ENCODE results near the gene EPAS1. TPM values are rescaled to one million over a fixed set of nuclear protein-coding genes. Genes with fewer than 3 reads are reported as not detected.

EPAS1 gene
- total RNA-seq, 6 donors from 2014 or later: 440 to 1,878 (median 1,131) TPM

DNA sequence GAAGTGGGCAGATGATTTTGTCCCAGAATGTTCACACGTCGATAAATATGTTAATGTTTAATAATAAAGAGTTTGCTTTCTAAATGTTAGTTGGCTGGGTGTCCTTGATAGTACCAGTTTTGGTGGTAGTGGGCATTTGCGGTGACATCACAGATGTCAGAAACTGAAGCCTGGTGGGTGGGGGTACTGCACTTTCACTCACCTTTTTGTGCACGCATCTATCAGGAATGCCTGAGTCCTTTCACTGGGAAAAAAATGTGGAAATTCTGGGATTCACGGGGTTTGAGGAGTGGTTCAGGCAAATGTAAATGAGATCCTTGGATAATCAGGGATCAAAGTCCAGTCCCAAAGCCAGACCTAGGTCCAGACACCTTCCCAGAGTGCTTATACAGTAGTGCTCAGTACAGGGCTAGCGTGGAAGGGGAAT, 3.2 kb downstream of the EPAS1 start:
- Histone ChIP-seq H3K9me3 (no peaks in the 10 kb centered on the region), H3K4me1 (peaks cover 13 to 50% (median 36%) of the 10 kb centered on the region in 4 donors), H3K4me3 (peak overlapping the region; percentile 65 to 89 (median 82)), H3K27ac (peak overlapping the region; percentile 95 to 99 (median 97)), H3K36me3 (peaks cover 0 to 32% (median 0%) of the 10 kb centered on the region in 4 donors), H3K27me3 (no peaks in the 10 kb centered on the region)
- ATAC-seq (ENCODE audit: low FRiP score in 2 of 2): no peak
- TF ChIP-seq CTCF (IDR thresholded peaks at IDR 0.05) (peak in 4 of 6 experiments; percentile 16 to 37 (median 27)), EP300 (IDR thresholded peaks at IDR 0.05) (no peak)
- DNase-seq: no peak
- 53 to 59% methylated on average over 6 of the region's 6 CpGs for WGBS, 2 donors

DNA sequence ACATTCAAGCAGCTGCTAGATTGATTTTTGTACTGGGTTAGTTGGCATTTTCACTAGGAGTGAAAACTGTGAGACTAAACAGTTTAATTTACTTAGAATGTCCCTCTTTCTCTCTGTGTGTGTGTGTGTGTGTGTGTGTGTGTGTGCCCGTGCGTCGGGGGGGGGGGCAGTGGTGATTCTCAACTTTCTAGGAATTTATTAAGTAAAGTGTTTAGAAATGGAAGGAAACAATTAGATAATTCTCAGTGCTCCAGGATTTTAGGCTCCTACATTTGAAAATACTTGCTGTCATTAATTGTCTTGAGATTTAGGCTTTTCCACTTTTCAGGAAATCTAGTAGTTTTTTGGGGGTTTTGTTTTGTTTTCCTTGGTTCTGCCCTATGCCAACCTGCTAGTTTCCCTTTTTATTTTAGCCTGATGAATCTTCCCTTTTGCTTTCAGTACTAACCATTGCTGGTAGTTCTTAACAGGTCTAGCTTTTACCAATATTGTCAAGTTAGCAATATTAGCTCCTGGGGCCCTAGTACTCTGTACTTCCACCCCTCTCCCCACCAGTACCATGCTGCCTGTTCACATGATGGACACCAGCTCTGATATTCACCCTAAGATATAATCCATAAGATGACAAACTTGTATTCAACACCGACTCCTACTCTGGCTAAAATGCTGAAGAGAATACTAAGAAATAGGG, 4.9 kb downstream of the EPAS1 start:
- Histone ChIP-seq H3K27ac (peak overlapping the region; percentile 95 to 99 (median 97)), H3K27me3 (no peaks in the 10 kb centered on the region), H3K36me3 (peaks cover 0 to 38% (median 1%) of the 10 kb centered on the region in 4 donors), H3K4me1 (peaks cover 31 to 60% (median 50%) of the 10 kb centered on the region in 4 donors), H3K9me3 (no peaks in the 10 kb centered on the region), H3K4me3 (peak overlapping the region in 3 of 4 donors; percentile 65 to 84 (median 80))
- TF ChIP-seq CTCF (IDR thresholded peaks at IDR 0.05) (no peak), POLR2A (IDR thresholded peaks at IDR 0.05) (no peak), POLR2AphosphoS5 (IDR thresholded peaks at IDR 0.05) (no peak), EP300 (IDR thresholded peaks at IDR 0.05) (no peak)
- no peak for DNase-seq
- WGBS, 2 donors: 37 to 39% methylated on average over 4 of the region's 4 CpGs
- no peak for ATAC-seq (ENCODE audit: low FRiP score in 2 of 2)

GRCh38 chr2:46303233-46303632, 6.0 kb downstream of the EPAS1 start:
- H3K27ac ChIP-seq: peak overlapping the region; percentile 95 to 99 (median 97)

GRCh38 chr2:46303822-46304221, 6.6 kb downstream of the EPAS1 start:
- Histone ChIP-seq H3K27me3 (no peaks in the 10 kb centered on the region), H3K27ac (peak overlapping the region; percentile 95 to 99 (median 97)), H3K36me3 (peaks cover 0 to 34% (median 1%) of the 10 kb centered on the region in 4 donors), H3K9me3 (no peaks in the 10 kb centered on the region), H3K4me1 (peaks cover 47 to 77% (median 66%) of the 10 kb centered on the region in 4 donors), H3K4me3 (peak overlapping the region in 3 of 4 donors; percentile 65 to 84 (median 80))
- TF ChIP-seq EP300 (IDR thresholded peaks at IDR 0.05) (no peak), POLR2AphosphoS5 (IDR thresholded peaks at IDR 0.05) (peak in 1 of 2 donors; percentile 11), CTCF (IDR thresholded peaks at IDR 0.05) (no peak)
- DNase-seq (no peak), ATAC-seq (ENCODE audit: low FRiP score in 2 of 2) (no peak)
- WGBS, 2 donors: 48 to 56% methylated on average over 5 of the region's 5 CpGs

More at GRCh38 chr2:46303233-46303632, 6.0 kb downstream of the EPAS1 start:
- Histone ChIP-seq H3K9me3 (no peaks in the 10 kb centered on the region), H3K27me3 (no peaks in the 10 kb centered on the region), H3K36me3 (peaks cover 0 to 40% (median 1%) of the 10 kb centered on the region in 4 donors), H3K4me3 (peak overlapping the region; percentile 5 to 84 (median 72)), H3K4me1 (peaks cover 42 to 71% (median 61%) of the 10 kb centered on the region in 4 donors)
- WGBS, 2 donors: 51 to 58% methylated on average over 3 of the region's 3 CpGs
- TF ChIP-seq CTCF (IDR thresholded peaks at IDR 0.05) (no peak), POLR2AphosphoS5 (IDR thresholded peaks at IDR 0.05) (no peak), POLR2A (IDR thresholded peaks at IDR 0.05) (no peak), EP300 (IDR thresholded peaks at IDR 0.05) (no peak)
- ATAC-seq (ENCODE audit: low FRiP score in 2 of 2) (no peak), DNase-seq (no peak)
